HG03196 (cell line): ENCODE measurements around the gene UNKL.

Experiments used
- ATAC-seq: cut with Tn5 transposase; IDR thresholded peaks from one replicate; pipeline ENCODE4 v1.9.1; 2021; ENCODE audit not compliant: unreplicated experiment

UNKL gene

GRCh38 chr16:1313721-1314369 is 100.7 kb downstream of the UNKL start:
- no peak for ATAC-seq
